DND-41 (cell line): ENCODE results near the gene TIPARP.
A peak's percentile ranks its signal among the peaks of the same experiment; 100 is the strongest.

Experiments used
- CTCF ChIP-seq: IDR thresholded peaks from 2 replicates; pipeline ENCODE4 v1.5.1; 2012; ENCODE audit warnings: borderline replicate concordance, low read length, moderate library complexity, mild to moderate bottlenecking; ENCODE audit not compliant: poor library complexity, severe bottlenecking; ENCODE audit errors: extremely low read depth
- EZH2 ChIP-seq: IDR thresholded peaks from 3 replicates; pipeline ENCODE4 v1.6.1; 2012; ENCODE audit warnings: borderline replicate concordance, low read depth, mild to moderate bottlenecking, moderate library complexity, low read length, inconsistent platforms; ENCODE audit not compliant: severe bottlenecking

GRCh38 chr3:156674911-156675829, 780 bp downstream of the TIPARP start:
- TF ChIP-seq CTCF, result peak; percentile 62
- TF ChIP-seq EZH2, result no peak
